Fibroblast of mammary gland (primary cell): ENCODE results near the gene MAPT.
"Not testable (repeated sequence)": the region's sequence is repeated elsewhere in the genome, so short reads cannot be mapped to it uniquely, and the experiment has no call there.

Experiments used
- DNase-seq: peaks from one replicate; pipeline ENCODE4 v3.0.0-alpha.2; 2010; ENCODE audit warnings: low read depth
- H3K4me3 ChIP-seq: 2 replicates; pipeline ENCODE4 v1.5.1; 2011; ENCODE audit warnings: low read depth, mild to moderate bottlenecking, low read length, moderate library complexity; ENCODE audit not compliant: control insufficient read depth
- CTCF ChIP-seq: conservative IDR thresholded peaks from 2 replicates; pipeline ENCODE4 v1.5.1; 2011; ENCODE audit warnings: low read depth, low read length, inconsistent platforms; ENCODE audit not compliant: control insufficient read depth, insufficient read depth

Gene MAPT

DNA sequence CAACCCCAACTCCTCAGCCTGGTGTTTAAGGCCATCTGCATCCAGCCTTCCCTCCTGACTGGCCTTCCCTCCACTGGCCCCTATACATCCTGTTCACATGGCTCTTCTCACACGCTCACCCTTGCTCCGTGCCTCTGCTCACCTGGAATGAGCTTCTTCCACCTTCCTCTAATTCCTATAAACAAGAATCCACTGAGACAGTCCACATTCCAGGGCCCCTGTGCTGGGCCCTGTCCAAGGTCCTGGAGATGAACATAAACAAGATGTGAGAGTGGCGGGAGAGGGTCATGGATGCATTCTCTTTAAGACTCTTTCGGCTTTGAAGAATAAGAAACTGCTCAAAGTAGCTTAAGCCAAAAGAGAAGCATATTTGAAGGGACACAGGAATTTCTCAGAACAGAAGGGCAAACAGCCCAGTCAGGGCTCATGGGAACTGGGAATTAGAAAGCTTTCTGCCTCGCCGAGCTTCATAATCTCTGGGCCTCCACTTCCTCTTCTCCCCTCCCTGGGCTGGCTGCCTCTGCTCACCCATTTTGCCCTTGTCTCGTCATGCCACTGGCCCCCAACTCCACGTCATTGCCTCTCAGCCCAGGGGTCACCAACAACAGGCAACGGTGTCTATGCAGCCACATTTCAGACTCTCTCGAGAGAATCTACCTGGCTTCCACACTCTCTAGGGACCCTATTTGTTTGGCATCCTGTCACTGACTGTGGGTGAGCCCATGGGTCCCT is 36.2 kb upstream of the MAPT start:
- TF ChIP-seq CTCF: no peak
- no peak for DNase-seq
- no peak overlapping the region for H3K4me3 ChIP-seq

DNA sequence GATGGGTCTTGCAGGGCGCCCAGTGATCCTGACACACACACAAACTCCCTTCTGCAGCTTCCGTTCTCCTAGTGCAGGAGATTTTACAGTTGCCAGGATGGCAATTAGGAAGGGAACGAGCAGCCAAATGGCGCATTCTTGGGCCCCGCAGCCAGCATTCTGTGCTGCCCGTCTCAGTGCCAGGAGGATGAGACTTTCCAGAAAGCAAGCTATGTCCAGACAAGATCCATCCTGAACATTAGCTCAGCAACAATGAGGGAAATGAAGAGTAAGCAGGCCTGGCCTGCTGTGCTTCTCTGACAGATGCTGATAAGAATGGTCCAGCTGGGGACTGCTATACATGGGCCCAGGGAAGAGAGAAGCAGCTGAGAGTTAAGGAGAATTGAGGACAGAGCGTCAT is 33.2 kb upstream of the MAPT start:
- no peak overlapping the region for H3K4me3 ChIP-seq
- no peak for TF ChIP-seq CTCF
- no peak for DNase-seq

DNA sequence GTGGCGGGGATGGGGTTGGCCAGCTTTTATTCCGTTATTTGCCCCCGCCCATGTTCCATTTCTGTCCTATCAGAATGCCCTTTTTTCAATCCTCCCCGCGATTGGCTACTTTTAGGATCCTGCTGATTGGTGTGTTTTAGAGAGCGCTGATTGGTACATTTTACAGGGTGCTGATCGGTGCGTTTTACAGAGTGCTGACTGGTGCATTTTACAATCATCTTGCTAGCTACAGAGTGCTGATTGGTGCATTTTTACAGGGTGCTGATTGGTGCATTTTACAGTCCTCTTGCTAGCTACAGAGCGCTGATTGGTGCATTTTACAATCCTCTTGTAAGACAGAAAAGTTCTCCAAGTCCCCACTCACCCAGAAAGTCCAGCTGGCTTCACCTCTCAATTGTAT is 32.2 kb upstream of the MAPT start:
- not testable (repeated sequence) for H3K4me3 ChIP-seq, DNase-seq

GRCh38 chr17:45863857-45864654 is 30.3 kb upstream of the MAPT start:
- DNase-seq: no peak
- H3K4me3 ChIP-seq: no peak overlapping the region
- no peak for TF ChIP-seq CTCF

DNA sequence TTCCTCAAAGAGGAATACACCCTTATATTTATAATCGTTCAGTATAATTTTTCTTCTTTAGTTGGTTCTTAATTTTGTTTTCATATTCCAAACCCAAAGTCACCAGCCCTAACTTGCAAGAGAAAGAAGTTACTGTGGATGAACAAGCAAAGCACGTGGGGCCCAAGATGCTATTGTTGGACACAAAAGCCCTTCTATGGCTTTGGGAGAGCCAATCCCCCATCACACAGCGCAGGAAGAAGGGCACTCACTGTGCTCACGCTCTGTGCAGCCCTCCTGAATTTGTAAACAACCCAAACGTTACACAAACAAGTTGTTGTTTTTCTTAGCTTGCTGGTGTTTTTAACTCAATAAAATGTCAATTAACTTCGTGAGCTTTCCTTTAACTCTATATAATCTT is 27.2 kb upstream of the MAPT start:
- H3K4me3 ChIP-seq: no peak overlapping the region
- DNase-seq: no peak
- TF ChIP-seq CTCF: no peak

- no peak for DNase-seq
- no peak overlapping the region for H3K4me3 ChIP-seq
- TF ChIP-seq CTCF: no peak
These were observed 26.7 kb upstream of the MAPT start for GRCh38 chr17:45867702-45868101.

DNA sequence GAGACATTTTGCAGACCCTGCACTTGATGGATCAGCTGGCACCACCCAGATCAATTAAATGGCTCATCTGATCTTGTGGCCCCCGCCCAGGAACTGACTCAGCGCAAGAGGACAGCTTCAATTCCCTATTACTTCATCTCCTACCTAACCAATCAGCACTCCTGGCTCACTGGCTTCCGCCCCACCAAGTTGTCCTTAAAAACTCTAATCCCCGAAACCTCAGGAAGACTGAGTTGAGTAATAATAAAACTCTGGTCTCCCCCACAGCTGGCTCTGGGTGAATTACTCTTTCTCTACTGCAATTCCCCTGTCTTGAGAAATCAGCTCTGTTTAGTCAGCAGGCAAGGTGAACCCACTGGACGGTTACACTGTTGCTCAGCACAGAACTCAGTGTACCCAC is 26.1 kb upstream of the MAPT start:
- no peak overlapping the region for H3K4me3 ChIP-seq
- peak; percentile 57 for DNase-seq
- no peak for TF ChIP-seq CTCF
